HG02973 (cell line): ENCODE data around the gene MSH3.
"Not testable (repeated sequence)": the region's sequence is repeated elsewhere in the genome, so short reads cannot be mapped to it uniquely, and the experiment has no call there.

Experiments used
- ATAC-seq: cut with Tn5 transposase; IDR thresholded peaks from one replicate; pipeline ENCODE4 v1.9.1; 2021; ENCODE audit warnings: moderate library complexity; ENCODE audit not compliant: unreplicated experiment

Gene MSH3

DNA sequence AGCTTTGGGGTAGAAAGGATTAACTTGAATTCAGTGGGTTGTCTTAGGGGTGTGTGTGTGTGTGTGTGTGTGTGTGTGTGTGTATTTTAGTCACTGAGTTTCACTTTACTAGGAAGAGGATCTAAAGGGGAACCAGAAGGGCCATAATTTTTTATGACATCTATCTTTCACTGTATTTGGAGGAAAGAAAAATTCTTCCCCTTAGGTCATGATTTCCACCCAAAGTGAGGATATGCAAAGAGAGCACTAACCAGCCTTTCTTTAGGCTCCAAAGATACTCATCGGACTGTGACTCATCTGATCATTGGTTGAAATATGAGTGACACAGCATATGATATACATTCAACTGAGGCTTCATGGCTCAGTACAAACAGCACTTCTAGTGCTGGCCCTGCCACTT lies 230.5 kb downstream of the MSH3 start:
- ATAC-seq, result no peak

DNA sequence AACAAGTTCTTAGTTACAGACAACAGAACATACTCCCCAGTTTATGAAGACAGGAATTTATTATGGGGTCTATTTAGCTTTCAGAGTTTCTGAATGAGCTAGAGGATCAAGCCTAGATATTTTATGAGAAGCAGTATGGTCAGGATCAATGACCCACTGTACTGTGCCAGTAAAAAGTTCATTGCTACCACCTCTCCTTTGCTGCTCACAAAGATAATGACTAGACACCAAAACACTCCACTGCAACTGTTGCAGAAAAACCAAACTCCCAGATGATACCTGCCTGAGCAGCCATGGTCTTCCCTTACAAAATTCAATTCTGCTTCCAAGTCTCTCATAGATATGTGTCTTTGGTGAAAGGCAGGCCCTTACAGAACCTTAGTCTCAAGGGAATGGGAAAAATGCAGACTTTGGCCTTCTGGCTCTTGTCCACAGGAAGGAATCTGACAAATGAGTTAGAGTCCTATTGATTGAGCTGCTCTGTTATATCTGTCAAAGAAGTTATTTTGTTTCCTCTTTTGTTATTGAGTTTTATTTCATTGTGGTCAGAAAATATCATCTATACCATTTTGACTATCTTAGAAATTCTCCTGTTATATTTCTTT lies 231.0 kb downstream of the MSH3 start:
- ATAC-seq, result no peak

- no peak for ATAC-seq
Measured at GRCh38 chr5:80894083-80894482, 239.6 kb downstream of the MSH3 start.

GRCh38 chr5:80895523-80895922 lies 241.1 kb downstream of the MSH3 start:
- ATAC-seq, result no peak

GRCh38 chr5:80902624-80903023 lies 248.2 kb downstream of the MSH3 start:
- ATAC-seq, result not testable (repeated sequence)

GRCh38 chr5:80904533-80905187 lies 250.2 kb downstream of the MSH3 start:
- ATAC-seq, result no peak

DNA sequence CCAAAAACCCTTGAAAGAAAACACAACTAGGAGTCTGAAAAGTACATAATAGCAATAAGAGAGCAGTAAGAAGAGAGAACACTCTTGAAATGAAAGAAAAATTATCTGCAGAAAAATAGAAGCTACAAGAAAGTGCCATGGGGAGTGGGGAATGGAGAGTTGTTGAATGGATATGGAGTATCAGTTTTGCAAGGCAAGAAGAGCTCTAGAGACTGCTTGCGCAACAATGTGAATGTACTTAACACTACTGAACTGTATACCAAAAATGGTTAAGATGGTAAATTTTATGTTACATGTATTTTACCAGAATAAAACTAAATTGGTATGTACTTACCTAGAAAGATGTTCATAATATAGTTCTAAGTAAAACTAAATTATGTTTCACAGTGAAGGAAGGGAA lies 251.0 kb downstream of the MSH3 start:
- no peak for ATAC-seq

GRCh38 chr5:80912479-80912878 lies 258.0 kb downstream of the MSH3 start:
- no peak for ATAC-seq

GRCh38 chr5:80915716-80916115 lies 261.3 kb downstream of the MSH3 start:
- ATAC-seq, result no peak

DNA sequence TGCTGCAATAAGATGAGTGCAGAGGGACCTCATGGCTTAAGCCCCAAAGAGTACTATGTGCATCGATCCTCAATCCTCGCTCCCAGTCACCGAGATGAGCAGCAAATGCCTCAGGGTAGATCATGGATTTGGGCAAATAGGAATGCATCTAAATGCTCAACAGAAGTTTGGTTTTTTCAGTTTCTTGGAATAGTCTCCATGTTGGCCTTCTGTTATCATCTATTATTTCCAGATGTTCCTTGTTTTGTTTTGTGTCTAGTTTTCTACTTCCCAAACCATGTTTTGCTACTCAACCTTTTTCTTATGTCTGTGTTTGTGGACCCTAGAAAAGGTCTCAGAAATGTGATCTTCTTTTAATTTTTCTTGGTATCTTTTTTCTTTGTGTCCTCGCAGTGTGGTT lies 262.2 kb downstream of the MSH3 start:
- ATAC-seq, result no peak

DNA sequence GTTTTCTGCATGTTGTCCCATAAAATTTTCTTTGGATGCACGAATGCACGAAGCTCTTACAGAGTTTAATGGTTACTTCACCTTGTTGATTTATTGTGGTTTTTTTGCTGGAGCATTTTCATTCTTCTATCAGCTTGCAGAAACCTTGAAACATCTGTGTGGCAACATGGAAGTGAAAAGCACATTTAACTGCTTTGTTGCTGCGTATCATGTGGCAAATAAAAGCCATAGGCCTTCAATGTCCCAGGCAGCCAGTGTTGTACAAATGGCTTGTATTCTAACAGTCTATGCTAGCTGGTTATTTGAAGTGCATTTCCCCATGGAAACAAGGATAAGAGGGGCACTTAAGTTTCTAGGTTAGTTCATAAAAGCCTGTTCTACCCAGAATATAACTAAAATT lies 263.2 kb downstream of the MSH3 start:
- no peak for ATAC-seq

- no peak for ATAC-seq
Measured at GRCh38 chr5:80919678-80920196, 265.3 kb downstream of the MSH3 start.

DNA sequence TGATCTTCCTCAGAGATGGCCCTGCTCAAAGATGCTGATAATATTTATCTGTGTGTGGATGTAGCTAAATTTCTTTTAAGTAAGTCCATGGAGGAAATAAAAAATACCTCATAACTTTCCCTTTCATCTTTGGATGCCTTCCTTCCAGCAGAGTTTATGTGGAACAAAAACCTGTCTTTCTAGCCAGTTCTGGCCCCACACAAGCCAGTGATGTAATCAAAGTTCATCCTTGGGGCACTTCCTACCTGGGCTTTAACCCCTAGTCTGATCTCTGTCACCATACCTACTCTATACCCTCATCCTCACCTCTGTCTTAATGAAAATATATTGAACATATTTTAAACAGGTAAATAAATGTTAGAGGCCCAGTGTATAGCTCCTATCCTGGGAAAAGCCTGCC lies 265.9 kb downstream of the MSH3 start:
- ATAC-seq, result no peak

- no peak for ATAC-seq
Measured at GRCh38 chr5:80921026-80921425, 266.6 kb downstream of the MSH3 start.

GRCh38 chr5:80925931-80926330 lies 271.5 kb downstream of the MSH3 start:
- no peak for ATAC-seq
